Measurements from ENCODE around the gene XPR1. TPM values are rescaled to one million over a fixed set of nuclear protein-coding genes. Genes with fewer than 3 reads are reported as not detected.
"Not testable (repeated sequence)": the region's sequence is repeated elsewhere in the genome, so short reads cannot be mapped to it uniquely, and the experiment has no call there.

The XPR1 gene
- total RNA-seq, 1 donor from 2014 or later, result 15.8 TPM

GRCh38 chr1:180710746-180711145 lies 78.9 kb downstream of the XPR1 start:
- DNase-seq (ENCODE audit: low spot score), result not testable (repeated sequence)

- not testable (repeated sequence) for DNase-seq (ENCODE audit: low spot score)
Measured at GRCh38 chr1:180711260-180711659, 79.4 kb downstream of the XPR1 start.

GRCh38 chr1:180720753-180721152 lies 88.9 kb downstream of the XPR1 start:
- no peak for DNase-seq (ENCODE audit: low spot score)

GRCh38 chr1:180722586-180722985 lies 90.8 kb downstream of the XPR1 start:
- DNase-seq (ENCODE audit: low spot score), result no peak

- DNase-seq (ENCODE audit: low spot score), result no peak
Measured at GRCh38 chr1:180724055-180724454, 92.2 kb downstream of the XPR1 start.

- DNase-seq (ENCODE audit: low spot score), result not testable (repeated sequence)
Measured at GRCh38 chr1:180726024-180726423, 94.2 kb downstream of the XPR1 start.

- not testable (repeated sequence) for DNase-seq (ENCODE audit: low spot score)
Measured at GRCh38 chr1:180727751-180728150, 95.9 kb downstream of the XPR1 start.

- no peak for DNase-seq (ENCODE audit: low spot score)
Measured at GRCh38 chr1:180728472-180729106, 96.8 kb downstream of the XPR1 start.

GRCh38 chr1:180731131-180731530 lies 99.3 kb downstream of the XPR1 start:
- DNase-seq (ENCODE audit: low spot score), result no peak

GRCh38 chr1:180732866-180733265 lies 101.0 kb downstream of the XPR1 start:
- no peak for DNase-seq (ENCODE audit: low spot score)

- no peak for DNase-seq (ENCODE audit: low spot score)
Measured at GRCh38 chr1:180734366-180734765, 102.5 kb downstream of the XPR1 start.

- no peak for DNase-seq (ENCODE audit: low spot score)
Measured at GRCh38 chr1:180742663-180743062, 110.8 kb downstream of the XPR1 start.

- DNase-seq (ENCODE audit: low spot score), result no peak
Measured at GRCh38 chr1:180743868-180744267, 112.0 kb downstream of the XPR1 start.

GRCh38 chr1:180745098-180745497 lies 113.3 kb downstream of the XPR1 start:
- no peak for DNase-seq (ENCODE audit: low spot score)

- no peak for DNase-seq (ENCODE audit: low spot score)
Measured at GRCh38 chr1:180751921-180752320, 120.1 kb downstream of the XPR1 start.

GRCh38 chr1:180754453-180754852 lies 122.6 kb downstream of the XPR1 start:
- no peak for DNase-seq (ENCODE audit: low spot score)

GRCh38 chr1:180757657-180758056 lies 125.8 kb downstream of the XPR1 start:
- DNase-seq (ENCODE audit: low spot score), result no peak

GRCh38 chr1:180762796-180763195 lies 131.0 kb downstream of the XPR1 start:
- DNase-seq (ENCODE audit: low spot score), result no peak

- no peak for DNase-seq (ENCODE audit: low spot score)
Measured at GRCh38 chr1:180765151-180765550, 133.3 kb downstream of the XPR1 start.

- no peak for DNase-seq (ENCODE audit: low spot score)
Measured at GRCh38 chr1:180769889-180770288, 138.1 kb downstream of the XPR1 start.

- DNase-seq (ENCODE audit: low spot score), result no peak
Measured at GRCh38 chr1:180773210-180773865, 141.5 kb downstream of the XPR1 start.

- no peak for DNase-seq (ENCODE audit: low spot score)
Measured at GRCh38 chr1:180775801-180776200, 144.0 kb downstream of the XPR1 start.

- DNase-seq (ENCODE audit: low spot score), result no peak
Measured at GRCh38 chr1:180777072-180777689, 145.4 kb downstream of the XPR1 start.
